ENCODE data around the gene ACSL3.

DNA sequence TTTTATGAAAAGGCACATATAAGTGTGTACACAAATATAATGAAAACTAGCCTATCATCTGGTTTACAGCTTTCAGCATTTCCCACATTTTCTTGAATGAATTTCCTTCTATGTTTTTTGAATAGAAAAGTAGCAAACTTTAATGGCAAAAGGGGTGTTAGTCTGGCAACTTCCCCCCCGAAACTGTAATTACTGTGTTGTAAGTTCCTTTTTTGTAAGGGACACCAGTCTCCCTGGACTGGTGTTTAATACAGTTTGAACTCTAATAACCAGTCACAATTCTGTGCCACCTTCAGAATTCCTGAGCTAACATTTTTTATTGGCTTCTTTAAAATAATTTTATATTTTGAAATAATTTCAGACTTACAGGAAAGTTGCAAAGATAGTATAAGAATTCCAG lies 94.2 kb downstream of the ACSL3 start:
- TF ChIP-seq CTCF (IDR thresholded peaks at IDR 0.05 in 4 of 5, conservative IDR thresholded peaks at IDR 0.05 in 1 of 5) (no peak), POLR2A (IDR thresholded peaks at IDR 0.05) (no peak)
